NCI-H2227 (cell line): ENCODE results near the gene F3.
A peak's percentile ranks its signal among the peaks of the same experiment; 100 is the strongest.

Experiments
- DNase-seq: peaks from one replicate; lab custom pipeline; 2025; ENCODE audit not compliant: unreplicated experiment; lab: John Stamatoyannopoulos, UW

The F3 gene

DNA sequence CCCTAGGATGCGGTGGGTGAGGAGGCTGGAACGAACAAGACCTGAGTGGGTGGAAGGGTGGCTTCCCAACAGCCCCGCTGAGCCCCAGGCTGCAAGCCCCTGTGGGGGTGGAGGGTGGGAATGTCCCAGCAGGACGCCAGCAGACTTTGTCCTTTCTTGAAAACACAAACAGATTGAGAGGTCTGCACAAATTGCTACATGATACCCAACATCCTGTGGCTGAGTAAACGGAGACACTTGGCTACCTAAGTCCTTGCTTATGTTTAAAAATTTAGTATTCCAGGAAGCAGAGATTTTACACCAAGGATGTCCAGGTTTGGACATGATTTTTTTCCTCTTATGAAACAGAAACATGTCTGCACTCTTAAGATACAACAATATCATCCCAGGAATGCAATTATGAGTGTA is 11.8 kb upstream of the F3 start:
- DNase-seq, result no peak

DNA sequence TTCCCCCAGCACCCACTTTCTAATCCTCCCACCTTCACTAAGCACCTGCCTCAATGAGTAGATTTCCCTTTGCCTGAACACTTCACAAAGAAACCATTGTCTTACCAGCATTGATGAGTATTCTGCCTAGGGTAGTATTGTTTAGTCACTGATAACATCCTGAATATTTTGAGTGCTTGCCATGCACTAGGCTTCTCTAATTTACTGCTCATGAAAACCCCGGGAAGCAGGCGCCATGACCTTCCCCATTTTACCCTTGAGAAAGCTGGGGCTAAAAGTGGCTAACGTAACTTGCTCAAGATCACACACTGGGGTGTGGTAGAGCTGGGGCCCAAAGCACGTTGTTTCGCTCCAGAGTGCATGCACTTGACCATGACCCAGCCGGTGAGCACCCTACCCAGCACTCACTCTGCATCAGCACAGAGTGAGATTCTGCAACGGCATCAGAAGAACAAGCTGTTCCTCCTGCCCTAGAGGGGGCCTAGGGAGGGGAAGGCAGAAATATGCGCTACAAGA is 10.6 kb upstream of the F3 start:
- no peak for DNase-seq

DNA sequence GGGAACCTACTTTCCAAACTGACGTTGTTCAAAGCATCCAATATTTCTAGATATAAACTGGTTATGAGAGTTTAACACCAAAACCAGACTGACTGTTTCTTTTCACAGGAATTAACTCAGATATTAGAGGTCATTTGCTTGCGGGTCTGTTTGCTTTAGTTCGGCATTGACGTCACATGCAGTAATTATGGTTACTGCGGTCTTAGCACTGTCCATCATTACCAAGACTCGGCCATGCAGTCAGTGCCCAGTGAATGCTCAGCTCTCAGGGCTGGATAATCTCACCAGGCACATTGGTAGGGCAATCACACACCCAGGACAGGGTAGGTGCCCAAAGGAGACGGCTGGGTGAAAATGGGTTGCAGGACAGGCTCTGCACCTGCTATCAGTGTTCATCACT is 9.9 kb upstream of the F3 start:
- no peak for DNase-seq

- no peak for DNase-seq
Observed at GRCh38 chr1:94550800-94551241, 9.3 kb upstream of the F3 start.

GRCh38 chr1:94550396-94550795 is 8.8 kb upstream of the F3 start:
- no peak for DNase-seq

DNA sequence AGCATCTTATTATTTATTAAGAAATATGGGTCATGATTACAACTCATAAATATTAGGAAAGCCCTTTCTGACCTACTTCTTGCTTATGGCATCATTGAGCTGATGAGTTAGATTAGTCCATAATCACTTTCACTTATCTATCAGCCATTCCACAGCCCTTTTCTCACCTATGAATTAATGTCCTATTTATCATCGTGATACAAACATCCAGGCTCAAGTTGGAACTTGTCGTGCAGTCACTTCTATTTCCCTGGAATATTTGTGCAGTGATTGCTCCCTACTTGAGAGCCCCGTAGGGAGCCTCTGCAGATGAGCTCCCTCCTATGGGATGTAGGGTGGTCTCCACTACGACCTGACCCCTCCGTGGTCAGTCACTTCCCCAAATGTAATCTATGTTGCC is 8.1 kb upstream of the F3 start:
- no peak for DNase-seq

DNA sequence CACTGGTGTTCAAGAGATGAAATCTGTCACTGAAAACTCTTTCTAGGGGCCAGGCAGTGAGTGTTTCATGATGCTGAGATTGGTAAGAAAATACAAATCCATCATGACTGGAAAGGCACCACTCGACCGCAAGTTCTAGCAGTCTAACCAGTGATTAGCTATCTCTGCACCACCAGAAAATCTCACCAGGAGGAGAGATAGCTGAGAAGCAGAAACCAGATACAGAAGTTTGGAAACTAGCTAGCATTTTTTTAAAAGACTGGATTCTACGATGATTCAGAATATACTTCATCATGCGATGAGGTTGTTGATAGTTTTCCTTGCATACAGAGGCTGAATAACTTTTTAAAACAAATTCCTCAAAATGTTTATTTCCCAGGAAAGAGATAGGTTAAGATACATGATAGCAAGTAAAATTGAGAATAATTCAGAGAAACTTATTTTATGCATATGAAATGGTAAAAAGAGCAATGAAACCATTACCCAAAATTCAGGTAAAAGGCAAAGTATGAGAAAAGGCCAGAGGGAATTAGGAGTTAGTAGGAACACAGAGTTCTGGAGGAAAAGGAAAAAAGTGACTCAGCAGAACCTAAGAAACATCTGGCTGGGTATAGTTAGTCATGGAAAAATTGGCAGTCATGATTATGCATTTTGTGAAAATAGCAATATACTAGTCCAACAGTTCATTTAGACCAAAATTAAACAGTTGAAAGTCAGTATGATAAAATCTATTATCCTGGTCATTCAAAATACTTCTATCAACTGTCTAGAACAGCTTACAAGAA is 3.3 kb upstream of the F3 start:
- DNase-seq, result no peak

DNA sequence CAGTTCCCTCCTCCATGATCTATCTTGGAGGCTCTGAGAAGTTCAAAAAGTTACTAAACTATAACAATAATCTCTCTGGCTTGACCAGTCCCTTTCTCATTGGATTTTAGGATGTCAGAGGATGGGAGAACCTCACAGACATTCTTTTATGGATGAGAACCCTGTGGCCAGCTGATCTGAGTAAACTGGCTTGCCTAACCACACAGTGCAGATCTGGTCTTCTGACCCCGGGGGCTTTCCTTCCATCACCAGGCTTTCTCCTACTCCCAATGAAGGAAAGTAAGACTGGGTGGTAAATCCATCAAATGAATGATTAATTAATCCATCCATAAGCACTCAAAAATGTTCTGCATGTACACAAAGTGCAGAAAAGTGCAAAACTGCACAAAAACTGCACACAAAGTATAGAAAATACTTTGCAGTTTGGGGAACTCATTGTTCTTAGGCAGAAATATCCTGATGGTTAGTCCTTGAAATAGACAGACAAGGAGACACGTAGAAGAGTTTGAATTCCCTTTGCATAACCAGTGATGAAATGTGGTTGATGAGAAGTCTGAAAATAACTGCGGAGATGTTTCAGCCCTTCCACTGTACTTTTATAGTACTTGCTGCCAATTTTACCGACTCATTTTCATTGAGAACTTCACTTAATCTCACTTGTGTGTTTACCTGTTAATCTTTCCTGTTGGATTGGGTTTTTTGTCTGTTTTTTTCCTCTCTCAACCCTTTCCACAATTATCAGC is 2.5 kb upstream of the F3 start:
- no peak for DNase-seq

DNA sequence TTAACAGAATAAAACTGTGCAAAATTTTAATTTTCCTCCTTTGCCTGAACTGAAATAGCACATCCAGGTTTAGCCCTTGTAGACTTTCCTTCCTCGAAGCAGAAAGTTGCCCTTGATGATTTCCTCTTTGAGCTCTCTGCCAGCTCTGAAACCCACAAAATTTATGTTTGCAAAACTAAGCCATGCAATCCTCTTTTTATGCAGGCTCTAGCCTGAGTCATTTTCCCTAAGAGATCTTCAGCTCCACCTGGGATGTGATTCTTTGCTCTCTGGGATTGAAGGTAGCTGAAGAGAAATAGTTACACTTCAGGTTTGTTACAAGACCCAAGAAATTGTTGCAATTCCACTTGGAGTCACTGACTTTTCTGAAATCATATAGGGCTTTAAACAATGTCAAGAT is 1.4 kb upstream of the F3 start:
- no peak for DNase-seq

DNA sequence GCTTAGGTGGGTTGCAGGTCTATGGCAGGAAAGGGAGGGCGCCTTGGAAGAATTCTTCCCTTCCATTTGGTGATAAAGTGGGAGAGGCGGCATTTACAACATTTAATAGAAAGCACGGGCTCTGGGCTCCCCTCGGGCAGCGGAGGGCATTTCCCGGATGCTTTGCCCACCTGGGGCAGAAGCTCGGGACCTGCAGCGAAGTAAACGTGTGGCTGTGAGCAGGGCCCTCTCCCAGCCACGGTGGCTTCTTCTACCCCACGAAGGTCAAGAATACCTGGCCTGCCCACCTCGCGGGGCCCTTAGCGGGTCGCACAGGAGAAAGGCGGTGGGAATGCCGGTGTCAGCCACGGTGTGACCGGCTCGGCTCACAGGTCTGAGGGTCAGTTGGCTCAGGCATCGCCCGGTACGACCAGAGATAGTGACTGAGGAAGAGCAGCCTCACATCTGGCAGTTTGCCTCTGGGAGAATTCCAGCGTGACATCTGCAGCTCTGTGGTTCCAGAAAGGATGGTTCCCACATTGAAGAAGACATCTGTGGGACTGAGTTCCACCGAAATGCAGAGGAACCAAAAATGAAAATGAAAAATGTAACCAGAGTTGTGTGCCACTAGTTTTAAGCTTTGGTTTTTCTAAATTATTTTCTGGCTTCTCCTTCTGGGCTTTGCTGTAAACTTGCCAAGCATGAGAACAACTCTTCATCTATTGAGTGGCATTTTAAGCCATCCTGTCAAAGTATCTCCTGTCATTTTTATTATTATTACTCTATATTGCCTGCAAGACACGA is 720 bp upstream of the F3 start:
- no peak for DNase-seq

DNA sequence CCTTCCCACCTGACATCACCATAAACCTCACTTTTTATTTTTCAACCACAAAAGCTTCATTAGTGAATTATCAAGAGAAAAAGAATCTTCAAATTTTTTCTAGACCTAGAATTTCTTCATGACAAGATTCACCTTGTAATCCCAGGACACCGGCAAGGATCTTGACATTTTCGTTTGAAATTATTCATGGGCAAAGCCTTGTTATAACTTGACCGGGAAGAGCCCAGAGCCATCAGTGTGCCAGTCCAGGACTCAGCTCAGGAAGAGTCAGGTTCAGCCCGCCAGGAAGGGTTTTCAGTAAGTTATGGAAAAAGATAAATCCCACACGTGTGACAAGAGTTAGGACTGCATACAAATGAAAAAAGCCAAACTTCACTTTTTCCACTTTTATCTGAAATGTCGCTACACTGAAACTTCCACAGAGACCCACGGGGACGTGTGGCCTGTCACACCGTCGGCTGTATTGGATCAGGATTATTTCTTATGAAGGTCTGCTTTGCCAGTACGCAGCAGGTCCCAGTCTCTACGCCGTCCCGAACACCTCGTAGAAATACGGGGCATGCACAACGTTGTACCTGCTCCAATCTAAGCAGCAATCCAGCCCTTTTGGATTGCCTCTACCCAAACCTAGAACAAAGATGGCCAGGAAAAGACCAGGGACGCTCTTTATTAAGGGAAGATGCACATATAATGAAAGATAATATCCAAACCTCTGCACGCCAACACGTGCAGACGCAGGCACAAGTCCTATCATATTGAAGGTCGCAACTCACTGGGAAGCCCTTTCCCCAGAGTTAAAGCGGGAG is 916 bp downstream of the F3 start:
- no peak for DNase-seq

DNA sequence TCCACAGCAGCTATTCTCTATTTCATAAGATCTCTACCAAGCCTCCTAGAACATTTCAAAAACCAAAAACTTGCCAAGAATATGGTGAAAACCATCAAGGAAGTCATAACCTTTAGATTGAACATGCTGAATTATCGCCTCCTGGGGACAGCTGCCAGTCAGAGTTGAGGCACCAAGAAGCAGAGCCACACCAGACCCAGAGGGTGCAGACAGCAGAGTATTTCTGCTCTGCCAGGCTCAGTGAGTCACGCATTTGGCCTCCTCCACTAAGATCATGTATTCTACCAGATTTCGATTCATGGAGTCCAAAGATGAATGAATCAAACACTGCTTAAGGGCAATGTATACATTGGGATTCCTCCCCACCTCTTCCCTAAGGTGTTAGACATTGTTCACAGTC is 2.1 kb downstream of the F3 start:
- no peak for DNase-seq

DNA sequence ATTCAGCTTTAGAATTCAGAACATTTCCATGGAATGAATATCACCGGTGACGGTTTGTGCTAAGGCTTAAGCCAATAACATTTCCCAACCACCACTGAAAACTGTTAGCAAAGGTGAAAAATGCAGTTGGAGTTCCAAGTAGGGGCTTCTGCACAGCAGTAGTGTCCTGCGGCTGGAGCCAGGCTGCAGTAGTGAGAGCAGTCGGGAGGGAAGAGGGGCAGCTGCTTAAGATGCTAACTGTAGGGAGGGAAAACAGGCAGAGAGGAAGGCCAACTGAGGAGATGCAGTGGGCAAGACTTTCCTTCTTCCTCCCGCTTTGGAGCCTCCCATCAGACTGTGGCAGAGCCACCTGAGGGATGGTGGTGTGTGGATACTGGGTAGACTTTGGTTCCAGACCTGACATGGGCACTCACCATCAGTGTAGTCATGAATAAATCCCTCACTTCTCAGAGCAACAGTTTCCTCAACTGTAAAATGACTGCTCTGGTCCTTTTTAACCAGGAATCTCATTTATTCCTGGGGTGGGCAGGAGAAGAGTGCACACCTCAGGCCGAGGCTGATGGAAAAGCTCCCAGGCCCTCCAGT is 3.2 kb downstream of the F3 start:
- no peak for DNase-seq

- no peak for DNase-seq
Observed at GRCh38 chr1:94537254-94537653, 4.3 kb downstream of the F3 start.

GRCh38 chr1:94535879-94536278 is 5.7 kb downstream of the F3 start:
- DNase-seq, result no peak

GRCh38 chr1:94535095-94535494 is 6.5 kb downstream of the F3 start:
- peak; percentile 18 for DNase-seq

DNA sequence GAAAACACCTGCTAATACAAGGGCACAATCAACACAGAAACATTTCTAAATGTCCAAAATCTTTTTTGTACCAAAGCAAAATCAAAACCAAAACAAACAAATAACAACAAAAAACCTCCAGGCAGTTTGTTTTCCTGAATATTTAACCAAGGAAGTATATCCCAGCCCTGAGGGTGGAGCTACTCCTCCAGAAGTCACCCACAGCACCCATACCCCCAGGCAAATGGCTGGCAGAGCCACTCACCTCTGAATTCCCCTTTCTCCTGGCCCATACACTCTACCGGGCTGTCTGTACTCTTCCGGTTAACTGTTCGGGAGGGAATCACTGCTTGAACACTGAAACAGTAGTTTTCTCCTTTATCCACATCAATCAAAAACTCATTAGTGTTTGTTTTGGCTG is 9.5 kb downstream of the F3 start:
- DNase-seq, result no peak

DNA sequence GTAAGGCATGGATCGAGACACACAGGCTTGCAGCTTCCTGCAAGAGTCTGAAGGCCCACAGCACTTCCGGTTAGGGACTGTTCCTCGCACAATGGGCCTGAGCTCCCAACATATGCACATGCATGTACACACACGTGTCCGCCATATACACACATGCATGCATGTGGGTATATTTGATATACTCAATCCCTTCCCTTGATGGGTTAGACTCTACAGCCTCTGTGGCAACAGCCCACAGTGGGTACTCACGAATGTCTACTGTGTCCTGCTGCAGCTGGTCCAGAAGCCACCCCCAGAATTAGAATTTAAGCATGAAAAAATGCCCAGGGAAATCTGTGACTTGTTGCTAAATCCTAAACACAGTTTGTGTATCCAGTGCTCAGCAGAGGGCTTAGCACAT is 9.9 kb downstream of the F3 start:
- no peak for DNase-seq

GRCh38 chr1:94530373-94530878 is 11.1 kb downstream of the F3 start:
- DNase-seq, result no peak

GRCh38 chr1:94529416-94529815 is 12.1 kb downstream of the F3 start:
- DNase-seq, result no peak
